GM18517 (cell line): Measurements from ENCODE around the gene PTPRE.
A peak's percentile ranks its signal among the peaks of the same experiment; 100 is the strongest.

ENCODE experiments used
- ATAC-seq: cut with Tn5 transposase; IDR thresholded peaks from one replicate; pipeline ENCODE4 v1.9.1; 2021; ENCODE audit warnings: mild to moderate bottlenecking, moderate library complexity; ENCODE audit not compliant: unreplicated experiment

Gene PTPRE

GRCh38 chr10:128036746-128037543 lies 130.0 kb downstream of the PTPRE start:
- no peak for ATAC-seq

GRCh38 chr10:128040096-128040495 lies 133.2 kb downstream of the PTPRE start:
- no peak for ATAC-seq

GRCh38 chr10:128040681-128041080 lies 133.8 kb downstream of the PTPRE start:
- ATAC-seq, result no peak

- ATAC-seq, result no peak
Observed at GRCh38 chr10:128042131-128042610, 135.3 kb downstream of the PTPRE start.

DNA sequence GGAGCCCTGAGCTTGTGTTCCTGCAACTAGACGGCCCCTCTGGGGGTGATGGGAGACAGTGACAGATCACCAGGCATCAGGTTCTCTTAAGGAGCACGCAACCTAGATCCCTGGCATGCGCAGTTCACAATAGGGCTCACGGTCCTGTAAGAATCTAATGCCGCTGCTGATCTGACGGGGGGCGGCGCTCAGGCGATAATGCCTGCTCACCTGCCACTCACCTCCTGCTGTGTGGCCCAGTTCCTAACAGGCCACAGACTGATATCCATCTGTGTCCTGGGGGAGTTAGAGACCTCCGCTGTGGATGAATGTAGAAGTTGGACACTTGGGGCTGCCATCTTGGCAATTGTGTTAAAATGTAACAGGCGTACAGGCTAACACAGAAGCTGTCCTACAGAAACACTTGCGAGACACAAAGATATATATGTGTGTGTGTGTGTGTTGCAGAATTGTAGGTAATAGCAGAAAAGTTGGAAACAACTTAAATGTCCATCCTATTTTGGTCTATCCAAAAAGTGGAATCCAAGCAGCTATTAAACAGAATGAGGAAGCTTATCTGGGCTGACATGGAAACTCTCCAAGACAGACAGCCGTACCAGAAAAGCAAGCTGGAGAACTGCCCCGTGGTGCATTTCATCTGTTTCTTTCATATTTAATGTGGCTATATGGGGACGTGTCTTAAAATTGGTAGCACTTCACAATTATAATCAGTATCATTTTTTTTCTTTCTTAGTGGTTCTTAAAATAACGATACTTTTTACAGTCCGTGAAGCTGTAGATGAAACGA lies 136.5 kb downstream of the PTPRE start:
- no peak for ATAC-seq

- ATAC-seq, result no peak
Observed at GRCh38 chr10:128044186-128044585, 137.3 kb downstream of the PTPRE start.

DNA sequence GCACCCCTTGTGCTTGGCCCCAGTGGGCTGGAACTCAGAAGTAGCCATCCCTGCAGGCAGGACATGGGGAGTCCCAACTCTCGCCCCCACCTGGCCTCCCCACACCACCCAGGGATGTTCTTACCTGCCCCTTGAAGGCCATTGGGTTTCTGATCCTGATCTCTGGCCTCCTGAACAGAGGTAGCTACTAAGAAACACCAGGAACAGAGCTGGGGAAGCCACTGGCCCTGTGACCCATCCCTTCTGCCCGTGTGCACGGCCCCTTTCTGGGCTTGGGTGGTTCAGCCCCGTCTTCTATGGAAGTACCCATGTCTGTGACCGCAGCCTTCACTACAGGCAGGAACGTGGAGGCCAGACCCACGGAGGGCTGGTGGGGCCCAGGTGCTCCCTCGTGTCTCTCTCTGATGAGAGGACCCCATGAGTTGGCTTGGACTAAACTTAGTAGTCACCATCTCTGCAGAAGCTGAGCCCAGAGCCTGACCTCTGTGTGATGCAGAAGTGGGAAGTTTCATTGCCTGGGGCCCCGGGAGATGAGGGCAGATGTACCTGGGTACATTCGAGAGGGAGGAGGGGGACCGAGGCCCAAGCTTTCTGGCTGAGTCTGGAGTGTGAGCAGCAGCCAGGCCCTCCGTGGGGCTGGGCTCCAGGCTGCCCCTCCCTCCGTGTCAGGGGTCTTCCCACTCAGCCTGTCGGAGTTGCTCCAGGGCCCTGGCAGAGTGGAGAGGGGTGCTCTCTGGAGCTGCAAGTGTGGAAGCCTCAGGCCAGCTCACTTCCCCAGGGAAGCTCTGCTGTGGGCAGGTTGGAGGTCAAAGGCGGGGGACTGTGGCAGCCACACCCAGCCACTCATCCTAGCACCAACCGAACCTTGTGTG lies 138.3 kb downstream of the PTPRE start:
- ATAC-seq, result no peak

- no peak for ATAC-seq
Observed at GRCh38 chr10:128045833-128046120, 138.9 kb downstream of the PTPRE start.

DNA sequence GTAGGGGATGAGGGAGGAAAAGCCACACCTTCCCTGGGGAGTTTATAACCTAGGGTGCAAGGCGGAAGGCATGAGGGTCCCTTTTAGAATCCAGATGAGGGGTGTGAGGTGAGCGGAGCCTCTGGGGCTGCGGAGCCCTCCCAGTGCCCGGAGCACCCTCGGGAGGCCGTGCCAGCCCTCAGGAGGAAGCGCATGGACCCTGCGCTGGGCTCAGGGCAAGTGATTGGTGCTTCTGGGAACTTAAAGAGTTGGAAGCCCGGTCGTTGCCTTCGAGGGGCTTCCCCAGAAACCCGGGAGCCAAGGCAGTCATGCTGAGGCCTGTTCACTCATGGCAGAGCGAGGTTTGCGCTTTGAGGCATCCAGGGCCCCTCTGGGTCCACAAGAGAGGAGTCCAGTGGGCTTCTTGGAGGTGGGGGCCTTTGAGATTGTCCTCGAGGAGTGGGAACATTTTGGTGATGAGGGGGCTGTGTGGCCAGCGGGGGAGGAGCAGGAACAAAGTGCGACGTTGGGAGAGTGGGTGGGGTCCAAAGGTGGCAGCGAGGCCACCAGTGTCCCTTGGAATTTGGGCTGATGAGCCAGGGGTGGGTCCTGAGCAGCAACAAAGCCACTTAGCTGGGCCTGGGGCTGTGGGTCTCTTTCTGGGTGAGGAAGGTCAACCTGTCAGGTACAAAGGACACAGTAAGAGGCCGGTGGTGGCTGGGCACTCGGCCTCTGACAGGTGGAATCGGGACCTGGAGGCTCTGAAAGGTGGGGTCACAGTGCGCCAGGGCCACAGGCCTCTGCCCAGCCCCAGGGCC lies 139.5 kb downstream of the PTPRE start:
- no peak for ATAC-seq

DNA sequence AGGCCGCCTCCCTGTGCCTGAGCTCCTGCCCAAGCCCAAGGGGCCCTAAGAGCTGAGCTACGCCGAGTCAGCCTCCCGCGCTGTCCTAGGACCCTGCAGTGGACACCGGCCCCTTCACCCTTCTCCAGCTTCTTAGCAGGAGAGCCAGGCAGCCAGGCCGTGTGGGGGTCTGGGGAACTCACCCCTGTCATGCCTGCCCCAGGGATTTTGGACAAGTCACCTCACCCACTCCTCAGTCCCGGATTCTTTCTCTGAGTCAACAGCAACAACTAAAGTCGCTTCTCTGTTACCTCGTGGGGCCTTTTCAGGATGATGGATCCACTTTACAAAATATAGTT lies 140.0 kb downstream of the PTPRE start:
- no peak for ATAC-seq

DNA sequence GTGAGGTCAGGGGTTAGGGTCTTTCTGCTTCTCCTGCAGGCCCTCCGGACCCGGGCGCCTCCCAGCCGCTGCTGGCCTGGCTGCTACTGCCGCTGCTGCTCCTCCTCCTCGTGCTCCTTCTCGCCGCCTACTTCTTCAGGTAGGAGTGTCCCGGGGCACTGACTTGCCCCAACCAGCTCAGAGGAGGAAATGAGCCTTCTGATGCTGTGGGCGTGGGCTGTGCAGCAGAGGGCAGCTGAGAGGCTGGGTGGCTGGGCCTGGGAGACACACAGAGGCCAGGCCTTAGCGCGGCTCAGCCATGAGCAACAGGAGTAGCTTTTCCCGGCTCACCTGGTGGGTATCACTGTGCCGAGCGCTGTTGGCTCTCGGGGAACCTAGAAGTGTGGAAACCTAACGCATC lies 140.4 kb downstream of the PTPRE start:
- peak; percentile 97 for ATAC-seq

- peak; percentile 35 for ATAC-seq
Observed at GRCh38 chr10:128047991-128048818, 141.3 kb downstream of the PTPRE start.

GRCh38 chr10:128048819-128049210 lies 141.9 kb downstream of the PTPRE start:
- ATAC-seq, result peak; percentile 9

DNA sequence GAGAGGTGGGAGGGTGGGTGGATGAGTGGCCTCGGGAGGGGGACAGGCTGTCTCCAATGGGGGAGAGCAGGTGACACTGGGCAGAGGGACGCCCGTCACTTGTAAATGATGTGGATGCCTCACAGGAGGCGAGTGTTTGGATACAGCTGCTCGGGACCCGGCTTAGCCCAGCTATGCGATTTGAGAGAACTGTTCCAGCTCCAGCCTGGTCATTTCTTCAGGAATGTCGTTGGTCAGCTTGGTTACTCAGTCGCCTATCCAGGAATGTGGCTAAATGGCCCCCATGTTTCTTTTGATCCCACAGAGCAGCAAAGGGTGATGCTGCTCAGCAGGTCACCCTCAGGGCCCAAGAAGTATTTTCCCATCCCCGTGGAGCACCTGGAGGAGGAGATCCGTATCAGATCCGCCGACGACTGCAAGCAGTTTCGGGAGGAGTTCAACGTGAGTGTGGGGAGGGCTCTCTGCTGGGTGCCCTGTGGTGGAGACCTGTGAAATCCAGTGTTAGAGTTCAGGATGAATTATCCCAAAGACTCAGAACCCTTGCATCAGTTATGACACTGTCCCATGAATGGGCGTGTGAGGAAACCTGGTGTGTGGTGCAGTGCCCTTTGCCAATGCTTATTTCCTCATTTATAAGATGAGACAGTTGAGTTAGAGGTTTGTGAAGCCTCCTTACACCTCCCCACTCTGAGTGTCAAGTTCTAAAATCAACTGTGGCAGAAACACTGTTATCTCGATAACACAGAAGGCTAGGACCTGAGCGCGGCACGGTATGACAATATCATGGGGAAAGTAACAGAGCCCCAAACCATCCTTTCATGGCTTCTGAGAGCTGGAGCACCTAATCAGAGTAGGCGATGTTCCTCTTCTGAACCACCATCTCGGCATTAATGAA lies 142.6 kb downstream of the PTPRE start:
- no peak for ATAC-seq

DNA sequence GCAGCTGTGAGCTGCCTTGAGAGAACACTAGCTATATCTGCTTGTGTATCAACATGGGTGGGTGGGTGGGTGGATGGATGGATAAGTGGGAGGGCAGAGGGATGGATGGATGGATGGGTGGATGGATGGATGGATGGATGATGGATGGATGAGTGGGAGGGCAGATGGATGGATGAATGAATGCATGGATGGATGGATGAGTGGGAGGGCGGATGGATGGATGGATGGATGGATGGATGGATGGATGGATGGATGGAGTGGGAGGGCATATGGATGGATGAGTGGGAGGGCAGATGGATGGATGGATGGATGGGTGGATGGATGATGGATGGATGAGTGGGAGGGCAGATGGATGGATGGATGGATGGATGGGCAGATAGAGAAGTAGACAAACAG lies 143.2 kb downstream of the PTPRE start:
- no peak for ATAC-seq

DNA sequence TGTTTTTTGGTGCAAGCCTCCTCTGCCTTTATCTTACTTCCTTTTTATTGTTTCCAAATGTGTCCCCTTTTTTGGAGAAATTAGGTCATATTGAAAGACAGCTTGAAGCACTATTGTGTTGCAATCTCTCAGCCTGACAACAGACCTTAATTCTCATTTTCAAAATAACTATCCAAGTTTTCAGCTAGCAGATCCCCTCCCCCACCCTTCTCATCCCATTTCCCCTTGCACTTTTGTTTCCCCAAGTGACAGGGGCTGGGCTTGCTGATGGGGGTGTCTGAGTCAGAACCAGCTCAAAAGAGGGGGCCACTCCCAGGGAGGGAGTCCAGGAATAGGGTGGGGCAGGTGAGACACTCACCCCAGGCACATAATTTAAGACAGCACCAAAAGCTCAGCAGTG lies 144.0 kb downstream of the PTPRE start:
- ATAC-seq, result no peak

- ATAC-seq, result no peak
Observed at GRCh38 chr10:128051548-128051947, 144.6 kb downstream of the PTPRE start.

GRCh38 chr10:128052696-128053095 lies 145.8 kb downstream of the PTPRE start:
- no peak for ATAC-seq

GRCh38 chr10:128053356-128053755 lies 146.5 kb downstream of the PTPRE start:
- ATAC-seq, result no peak
